C4-2B (cell line): ENCODE results near the gene FCAR.
"Not testable (repeated sequence)": the region's sequence is repeated elsewhere in the genome, so short reads cannot be mapped to it uniquely, and the experiment has no call there.

Experiments
- H3K27ac ChIP-seq: fragments of 450-650 bp; 2 replicates; pipeline ENCODE4 v1.5.1; 2017
- CTCF ChIP-seq: fragments of 450-650 bp; conservative IDR thresholded peaks from 2 replicates; pipeline ENCODE4 v1.5.1; 2017; ENCODE audit warnings: mild to moderate bottlenecking
- ZFX ChIP-seq: fragments of 450-650 bp; IDR thresholded peaks from 2 replicates; pipeline ENCODE4 v1.6.1; 2017

Gene FCAR

GRCh38 chr19:54905803-54906511 is 31.9 kb downstream of the FCAR start, which contains the start of gene NCR1:
Gene NCR1 (plus strand): TSS chr19:54906148. CDS start chr19:54906188, 40 bp downstream.
- no peak within 1 kb of the TSS for H3K27ac ChIP-seq

GRCh38 chr19:54906819-54907218 is 32.8 kb downstream of the FCAR start:
- TF ChIP-seq ZFX = no peak
- TF ChIP-seq CTCF = no peak
- H3K27ac ChIP-seq = no peak overlapping the region

More at GRCh38 chr19:54905803-54906511, 31.9 kb downstream of the FCAR start, which contains the start of gene NCR1:
- TF ChIP-seq CTCF (no peak), ZFX (no peak)

GRCh38 chr19:54907899-54908298 is 33.9 kb downstream of the FCAR start:
- H3K27ac ChIP-seq = not testable (repeated sequence)

- H3K27ac ChIP-seq = no peak overlapping the region
- no peak for TF ChIP-seq ZFX
- TF ChIP-seq CTCF = no peak
These were observed 42.8 kb downstream of the FCAR start for GRCh38 chr19:54916822-54917221.

GRCh38 chr19:54918499-54918898 is 44.5 kb downstream of the FCAR start:
- H3K27ac ChIP-seq = no peak overlapping the region
- no peak for TF ChIP-seq CTCF
- no peak for TF ChIP-seq ZFX

- not testable (repeated sequence) for H3K27ac ChIP-seq
- peak; percentile 71 for TF ChIP-seq CTCF
These were observed 45.9 kb downstream of the FCAR start for GRCh38 chr19:54919646-54920563.

GRCh38 chr19:54921082-54921481 is 47.0 kb downstream of the FCAR start:
- TF ChIP-seq CTCF (no peak), ZFX (no peak)
- no peak overlapping the region for H3K27ac ChIP-seq
